AG10803 (cell line): ENCODE results near the gene ESPNL.

Experiments used
- DNase-seq: peaks from one replicate; pipeline ENCODE4 v3.0.0; 2010; ENCODE audit warnings: low read depth
- H3K4me3 ChIP-seq: 2 replicates; pipeline ENCODE4 v1.5.1; 2011; ENCODE audit warnings: mild to moderate bottlenecking, low read length, control low read depth
- TF ChIP-seq, protein P1 (sequence below): conservative IDR thresholded peaks from 2 replicates; pipeline ENCODE4 v1.5.1; 2011; ENCODE audit warnings: mild to moderate bottlenecking, low read length, control low read depth, inconsistent platforms

ESPNL gene

DNA sequence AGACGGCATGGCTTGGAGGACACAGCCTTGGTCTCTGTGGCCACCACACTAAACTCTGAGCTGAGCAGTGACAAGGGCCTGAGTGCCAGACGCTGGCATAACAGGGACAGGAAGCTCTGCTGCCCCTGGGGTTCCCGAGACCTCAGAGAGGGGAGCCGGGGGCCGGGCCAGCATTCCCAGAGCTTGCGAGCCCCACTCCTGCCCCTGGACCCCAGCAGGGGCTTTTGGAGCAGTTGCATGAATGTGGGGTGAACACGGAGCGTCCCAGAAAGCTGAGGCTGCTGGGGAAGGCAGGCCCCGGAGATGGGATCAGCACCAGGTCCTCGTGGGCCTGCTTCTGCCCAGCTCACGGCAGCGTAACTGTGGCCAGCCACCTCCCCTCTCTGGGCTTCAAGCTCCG, 51.1 kb downstream of the ESPNL start:
- DNase-seq: no peak

DNA sequence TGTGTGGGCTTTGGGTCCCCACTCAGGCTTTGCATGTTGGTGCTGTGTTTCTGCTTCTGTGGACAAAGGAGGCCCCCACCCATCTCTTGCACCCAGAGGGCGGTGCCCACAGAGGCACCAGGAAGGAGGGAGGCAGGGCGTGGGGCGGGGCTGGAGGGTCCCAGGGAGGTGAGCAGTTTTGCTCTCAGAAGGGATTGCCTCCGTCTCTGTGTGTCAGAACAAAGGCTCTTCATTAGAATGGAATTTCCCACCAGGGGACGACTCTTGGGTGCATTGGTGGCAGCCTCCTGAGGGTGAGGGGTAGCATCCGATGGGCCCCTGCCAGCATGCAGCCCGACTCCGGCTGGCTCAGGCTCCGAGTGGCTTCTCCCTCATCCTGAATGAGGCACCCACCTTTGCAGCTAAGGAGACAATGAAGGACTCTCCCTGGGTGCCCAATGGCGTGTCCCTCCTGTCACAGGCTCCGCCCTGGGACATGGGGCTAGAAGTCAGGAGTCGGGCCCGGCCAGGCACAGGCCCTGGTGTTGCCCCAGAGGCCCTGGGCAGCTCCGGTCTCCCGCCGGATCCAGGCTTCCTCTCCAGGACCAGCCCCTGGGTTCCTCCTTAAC, 51.6 kb downstream of the ESPNL start:
- TF ChIP-seq, protein P1, sequence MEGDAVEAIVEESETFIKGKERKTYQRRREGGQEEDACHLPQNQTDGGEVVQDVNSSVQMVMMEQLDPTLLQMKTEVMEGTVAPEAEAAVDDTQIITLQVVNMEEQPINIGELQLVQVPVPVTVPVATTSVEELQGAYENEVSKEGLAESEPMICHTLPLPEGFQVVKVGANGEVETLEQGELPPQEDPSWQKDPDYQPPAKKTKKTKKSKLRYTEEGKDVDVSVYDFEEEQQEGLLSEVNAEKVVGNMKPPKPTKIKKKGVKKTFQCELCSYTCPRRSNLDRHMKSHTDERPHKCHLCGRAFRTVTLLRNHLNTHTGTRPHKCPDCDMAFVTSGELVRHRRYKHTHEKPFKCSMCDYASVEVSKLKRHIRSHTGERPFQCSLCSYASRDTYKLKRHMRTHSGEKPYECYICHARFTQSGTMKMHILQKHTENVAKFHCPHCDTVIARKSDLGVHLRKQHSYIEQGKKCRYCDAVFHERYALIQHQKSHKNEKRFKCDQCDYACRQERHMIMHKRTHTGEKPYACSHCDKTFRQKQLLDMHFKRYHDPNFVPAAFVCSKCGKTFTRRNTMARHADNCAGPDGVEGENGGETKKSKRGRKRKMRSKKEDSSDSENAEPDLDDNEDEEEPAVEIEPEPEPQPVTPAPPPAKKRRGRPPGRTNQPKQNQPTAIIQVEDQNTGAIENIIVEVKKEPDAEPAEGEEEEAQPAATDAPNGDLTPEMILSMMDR: no peak
- no peak overlapping the region for H3K4me3 ChIP-seq
- DNase-seq: no peak

More for the DNA sequence above, 51.1 kb downstream of the ESPNL start:
- H3K4me3 ChIP-seq: no peak overlapping the region
- TF ChIP-seq, protein P1: no peak

DNA sequence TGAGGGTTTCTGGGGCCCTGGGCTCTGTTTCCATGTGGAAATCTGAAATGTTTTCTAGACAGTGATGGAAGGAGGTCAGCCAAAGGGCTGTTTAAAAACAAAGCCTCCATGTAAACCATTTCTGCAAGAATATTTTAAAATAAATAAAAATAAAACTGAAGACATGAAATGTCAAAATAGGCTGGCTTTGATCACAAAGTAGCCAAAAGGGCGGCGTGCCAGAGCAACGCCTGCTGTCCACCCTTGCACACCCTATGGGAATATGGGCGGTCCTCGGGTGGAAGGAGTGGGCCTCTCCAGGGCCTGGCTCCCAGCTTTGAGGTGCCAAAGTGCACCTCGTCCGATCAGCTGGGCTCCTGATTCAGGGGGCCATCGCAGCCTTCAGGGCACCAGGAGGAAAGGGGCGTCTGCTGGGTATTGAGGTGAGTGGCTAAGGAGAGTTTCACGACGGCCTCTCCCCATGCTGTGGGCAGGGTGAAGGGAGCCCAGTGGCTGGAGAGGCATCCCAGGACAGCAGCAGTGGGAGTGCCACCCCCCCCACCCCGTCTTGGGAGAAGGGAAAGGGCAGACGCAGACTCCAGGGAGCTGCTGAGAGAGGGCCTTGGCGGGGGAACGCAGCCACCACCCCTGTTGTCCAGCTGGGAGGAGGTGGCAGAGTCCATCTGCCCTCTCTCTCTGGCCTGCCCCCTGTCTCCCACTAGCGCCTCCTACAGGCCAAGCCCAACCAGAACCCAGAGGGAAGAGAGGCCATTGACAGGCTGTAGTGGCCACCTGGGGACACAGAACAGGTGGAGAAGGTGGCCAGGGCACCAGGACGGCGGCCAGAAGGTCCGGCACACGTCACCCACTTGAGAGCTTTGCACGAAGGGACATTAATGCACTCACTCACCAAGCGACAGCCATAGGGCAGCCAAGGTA, 52.9 kb downstream of the ESPNL start:
- DNase-seq: no peak
- H3K4me3 ChIP-seq: no peak overlapping the region
- TF ChIP-seq, protein P1: peak; percentile 14; the same call in 1 of the 2 replicates

DNA sequence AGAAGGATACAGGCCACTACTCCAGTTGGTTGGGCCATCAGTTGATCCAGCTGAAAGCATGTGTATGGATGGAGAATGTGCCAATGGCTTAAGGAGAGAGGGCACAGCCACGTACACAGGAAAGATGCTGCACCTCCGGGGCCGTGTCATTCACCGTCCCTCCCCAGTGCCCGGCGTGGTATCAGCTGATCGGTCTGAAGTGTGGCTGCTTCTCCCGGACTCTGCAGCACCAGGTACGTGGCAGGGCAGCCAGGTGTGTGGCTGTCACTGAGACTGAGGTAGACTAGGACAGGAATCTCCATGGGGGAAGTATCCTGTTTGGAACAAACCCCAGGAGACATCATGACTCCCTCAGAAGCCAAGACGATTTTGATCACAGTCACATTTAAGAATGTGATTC, 54.4 kb downstream of the ESPNL start:
- no peak overlapping the region for H3K4me3 ChIP-seq
- no peak for DNase-seq
- TF ChIP-seq, protein P1: no peak

DNA sequence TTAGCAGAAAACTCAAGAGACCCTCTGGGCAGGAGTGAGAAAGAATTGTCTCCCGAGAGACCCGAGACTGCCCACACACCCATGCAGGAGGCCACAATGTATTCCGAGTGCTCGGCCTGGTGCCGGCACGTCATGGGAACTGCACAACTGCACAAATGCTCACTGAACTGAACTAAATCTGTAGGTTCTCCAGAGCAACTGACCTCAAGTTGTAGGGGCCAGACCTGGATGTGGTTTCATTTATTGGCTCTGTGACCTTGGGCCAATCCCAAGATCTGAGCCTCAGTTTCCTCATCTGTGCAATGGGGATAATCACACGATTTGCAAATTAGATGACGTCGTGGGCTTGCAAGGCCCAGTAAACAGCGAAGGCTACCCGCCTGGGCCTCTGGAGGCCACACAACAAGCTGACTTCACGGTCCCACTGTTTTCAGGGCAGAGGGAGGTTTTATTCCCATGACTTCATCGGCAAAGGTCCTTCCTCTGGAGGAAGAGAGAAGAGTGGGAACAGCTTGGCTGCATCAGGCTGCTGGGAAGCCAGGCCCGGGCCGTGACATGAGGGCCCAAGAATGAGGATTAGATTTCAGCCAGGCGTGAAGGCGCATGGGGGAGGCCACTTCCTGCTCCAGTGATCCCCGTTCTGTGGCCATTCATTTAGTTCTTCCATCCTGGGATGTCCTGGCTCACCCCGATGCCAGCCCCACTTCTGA, 55.1 kb downstream of the ESPNL start:
- peak; percentile 57 for DNase-seq
- TF ChIP-seq, protein P1: no peak
- no peak overlapping the region for H3K4me3 ChIP-seq

DNA sequence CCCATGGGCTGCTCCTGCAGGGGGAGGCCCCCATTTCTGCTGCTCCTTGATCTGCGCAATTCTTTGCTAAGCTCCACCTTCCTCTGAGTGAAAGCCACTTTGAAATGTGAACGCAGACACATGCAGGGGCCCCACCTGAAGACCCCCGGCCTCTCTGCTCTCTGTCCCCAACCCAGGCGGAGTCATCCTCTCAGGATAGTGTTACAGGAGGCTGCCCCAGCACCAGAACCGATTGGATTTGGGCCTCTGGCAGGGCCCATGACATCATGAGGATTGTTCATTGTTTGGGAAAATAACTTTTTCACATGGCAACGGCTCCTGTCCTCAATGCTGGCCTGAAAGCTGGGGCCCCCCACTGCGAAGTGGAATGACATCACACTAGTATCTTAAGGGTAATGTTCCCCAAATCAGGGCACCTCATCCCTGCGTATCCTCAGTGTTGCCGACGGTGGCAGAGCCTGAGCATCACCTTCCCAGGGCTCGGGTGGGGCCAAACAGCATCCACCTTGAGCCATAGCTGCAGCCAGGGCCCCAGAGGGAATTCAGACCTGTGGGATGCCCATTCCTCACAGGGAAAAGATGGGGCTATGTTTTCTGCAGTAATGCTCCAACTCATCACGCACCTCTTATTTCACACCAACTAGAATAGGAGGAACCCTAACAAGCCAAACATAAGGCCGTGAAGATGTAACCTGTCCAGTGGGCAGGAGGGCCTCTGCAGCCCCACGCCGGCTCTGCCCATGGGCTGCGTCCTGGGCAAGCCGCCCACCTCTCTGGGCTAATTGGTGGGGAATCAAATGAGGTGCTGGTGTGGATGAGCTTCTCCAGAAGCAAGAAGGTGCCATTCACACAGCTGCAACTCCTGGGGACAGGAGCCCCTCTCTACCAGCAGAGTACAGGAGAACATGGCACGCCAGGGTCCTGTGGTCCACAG, 55.9 kb downstream of the ESPNL start:
- TF ChIP-seq, protein P1: no peak
- no peak for DNase-seq
- H3K4me3 ChIP-seq: no peak overlapping the region
